ENCODE measurements around the gene KCNQ1.
"Not testable (repeated sequence)": the region's sequence is repeated elsewhere in the genome, so short reads cannot be mapped to it uniquely, and the experiment has no call there.

Gene KCNQ1

DNA sequence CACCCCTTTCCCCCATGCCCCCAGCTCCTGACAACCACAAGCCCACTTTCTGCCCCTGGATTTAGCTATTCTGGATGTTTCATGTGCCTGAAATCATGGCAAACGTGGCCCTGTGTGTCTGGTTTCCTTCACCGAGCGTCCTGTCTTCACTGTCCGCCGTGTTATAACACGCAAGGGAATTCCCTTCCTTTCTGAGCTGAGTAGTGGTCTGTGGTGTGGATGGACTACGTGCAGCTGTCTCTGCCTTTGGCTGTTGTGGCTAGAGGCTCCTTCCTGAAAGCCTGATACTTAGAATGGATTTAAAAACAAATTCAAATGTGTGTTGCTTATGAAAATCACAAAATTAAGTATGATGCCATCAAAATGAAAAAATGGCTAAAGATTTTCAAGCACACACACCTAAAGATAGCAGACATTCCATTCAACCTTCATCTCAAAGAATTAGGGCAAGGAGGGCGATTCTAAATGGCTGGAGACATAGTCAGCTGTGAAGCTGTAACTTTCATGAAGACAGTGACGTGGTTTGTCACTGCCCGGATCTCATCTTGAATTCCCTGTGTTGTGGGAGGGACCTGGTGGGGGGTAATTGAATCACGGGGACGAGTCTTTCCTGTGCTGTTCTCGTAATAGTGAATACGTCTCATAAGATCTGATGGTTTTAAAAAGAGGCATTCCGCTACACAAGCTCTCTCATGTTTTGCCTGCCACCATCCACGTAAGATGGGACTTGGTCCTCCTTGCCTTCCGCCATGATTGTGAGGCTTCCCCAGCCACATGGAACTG is 30.5 kb downstream of the KCNQ1 start:
- H3K4me3 ChIP-seq (ENCODE audit: low read depth, low read length) = no peak overlapping the region
- DNase-seq (ENCODE audit: low read depth) = no peak
- TF ChIP-seq, protein P1, sequence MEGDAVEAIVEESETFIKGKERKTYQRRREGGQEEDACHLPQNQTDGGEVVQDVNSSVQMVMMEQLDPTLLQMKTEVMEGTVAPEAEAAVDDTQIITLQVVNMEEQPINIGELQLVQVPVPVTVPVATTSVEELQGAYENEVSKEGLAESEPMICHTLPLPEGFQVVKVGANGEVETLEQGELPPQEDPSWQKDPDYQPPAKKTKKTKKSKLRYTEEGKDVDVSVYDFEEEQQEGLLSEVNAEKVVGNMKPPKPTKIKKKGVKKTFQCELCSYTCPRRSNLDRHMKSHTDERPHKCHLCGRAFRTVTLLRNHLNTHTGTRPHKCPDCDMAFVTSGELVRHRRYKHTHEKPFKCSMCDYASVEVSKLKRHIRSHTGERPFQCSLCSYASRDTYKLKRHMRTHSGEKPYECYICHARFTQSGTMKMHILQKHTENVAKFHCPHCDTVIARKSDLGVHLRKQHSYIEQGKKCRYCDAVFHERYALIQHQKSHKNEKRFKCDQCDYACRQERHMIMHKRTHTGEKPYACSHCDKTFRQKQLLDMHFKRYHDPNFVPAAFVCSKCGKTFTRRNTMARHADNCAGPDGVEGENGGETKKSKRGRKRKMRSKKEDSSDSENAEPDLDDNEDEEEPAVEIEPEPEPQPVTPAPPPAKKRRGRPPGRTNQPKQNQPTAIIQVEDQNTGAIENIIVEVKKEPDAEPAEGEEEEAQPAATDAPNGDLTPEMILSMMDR (IDR thresholded peaks at IDR 0.05; ENCODE audit: low read depth, low read length, missing control alignments) = no peak
- in situ Hi-C loops (cut with HindIII; ENCODE audit: low sequenced_read_pairs) = no loop called here

- H3K4me3 ChIP-seq (ENCODE audit: low read depth, low read length) = no peak overlapping the region
- TF ChIP-seq, protein P1 (IDR thresholded peaks at IDR 0.05; ENCODE audit: low read depth, low read length, missing control alignments) = no peak
- DNase-seq (ENCODE audit: low read depth) = no peak
- in situ Hi-C loops (cut with HindIII; ENCODE audit: low sequenced_read_pairs) = no loop called here
Observed at GRCh38 chr11:2477254-2477653, 32.4 kb downstream of the KCNQ1 start.

DNA sequence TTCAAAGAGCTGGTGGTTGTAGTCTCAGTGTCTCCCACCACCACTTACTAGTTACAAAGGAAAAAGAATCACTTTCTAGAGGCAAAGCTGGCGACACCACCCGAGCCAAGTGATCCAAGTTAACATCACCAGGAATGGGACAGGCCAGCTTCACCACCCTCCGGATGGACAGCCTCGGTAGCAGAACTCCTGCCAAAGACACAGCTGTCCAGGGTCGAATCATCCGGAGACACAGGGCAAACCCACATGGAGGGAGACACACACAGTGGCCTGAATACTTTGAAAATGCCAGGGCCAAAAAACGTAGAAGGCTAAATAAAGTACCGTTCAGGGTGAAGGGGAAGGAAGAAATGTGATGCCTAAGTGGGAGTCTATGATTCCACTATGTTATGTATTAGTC is 33.1 kb downstream of the KCNQ1 start:
- TF ChIP-seq, protein P1 (IDR thresholded peaks at IDR 0.05; ENCODE audit: low read depth, low read length, missing control alignments) = no peak
- in situ Hi-C loops (cut with HindIII; ENCODE audit: low sequenced_read_pairs) = no loop called here
- no peak for DNase-seq (ENCODE audit: low read depth)
- no peak overlapping the region for H3K4me3 ChIP-seq (ENCODE audit: low read depth, low read length)

GRCh38 chr11:2480067-2480873 is 35.5 kb downstream of the KCNQ1 start:
- H3K4me3 ChIP-seq (ENCODE audit: low read depth, low read length); DNase-seq (ENCODE audit: low read depth); in situ Hi-C loops (cut with HindIII; ENCODE audit: low sequenced_read_pairs): not testable (repeated sequence)

GRCh38 chr11:2480874-2481220 is 36.0 kb downstream of the KCNQ1 start:
- TF ChIP-seq, protein P1 (IDR thresholded peaks at IDR 0.05; ENCODE audit: low read depth, low read length, missing control alignments) = no peak
- in situ Hi-C loops (cut with HindIII; ENCODE audit: low sequenced_read_pairs) = no loop called here
- no peak for DNase-seq (ENCODE audit: low read depth)
- no peak overlapping the region for H3K4me3 ChIP-seq (ENCODE audit: low read depth, low read length)

- H3K4me3 ChIP-seq (ENCODE audit: low read depth, low read length) = no peak overlapping the region
- DNase-seq (ENCODE audit: low read depth) = no peak
- in situ Hi-C loops (cut with HindIII; ENCODE audit: low sequenced_read_pairs) = no loop called here
- TF ChIP-seq, protein P1 (IDR thresholded peaks at IDR 0.05; ENCODE audit: low read depth, low read length, missing control alignments) = no peak
Observed at GRCh38 chr11:2481253-2481652, 36.4 kb downstream of the KCNQ1 start.

DNA sequence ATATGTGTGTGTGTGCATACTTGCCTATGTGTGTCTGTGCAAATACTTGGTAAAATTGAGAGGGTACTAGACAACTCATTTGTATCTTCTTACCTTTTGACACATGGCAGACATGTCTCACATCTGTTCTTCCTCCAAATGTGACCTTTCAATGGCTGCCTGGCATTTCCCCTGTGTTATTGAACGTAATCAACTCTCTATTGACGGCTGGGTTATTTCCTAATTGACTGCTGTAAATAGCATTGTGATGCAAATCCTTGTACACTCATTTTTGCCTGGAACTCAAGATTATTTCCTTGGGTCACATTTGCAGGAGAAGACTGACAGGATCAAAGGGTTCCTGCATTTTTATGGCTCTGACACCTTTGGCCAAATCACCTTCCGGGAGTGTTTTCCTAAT is 37.4 kb downstream of the KCNQ1 start:
- no peak overlapping the region for H3K4me3 ChIP-seq (ENCODE audit: low read depth, low read length)
- TF ChIP-seq, protein P1 (IDR thresholded peaks at IDR 0.05; ENCODE audit: low read depth, low read length, missing control alignments) = no peak
- no peak for DNase-seq (ENCODE audit: low read depth)
- in situ Hi-C loops (cut with HindIII; ENCODE audit: low sequenced_read_pairs) = no loop called here

Data from astrocyte of the cerebellum (primary cell).